HepG2 (cell line): Measurements from ENCODE around the gene PRCD. TPM values are rescaled to one million over a fixed set of nuclear protein-coding genes. Genes with fewer than 3 reads are reported as not detected.

ENCODE experiments used
- GATAD1 ChIP-seq: IDR thresholded peaks from 2 replicates; pipeline ENCODE4 v1.6.1; 2016; ENCODE audit warnings: missing genetic modification reagents, missing compliant biosample characterization
- HOXA9 ChIP-seq: sonication (generic); formaldehyde crosslinking; IDR thresholded peaks from 2 replicates; pipeline ENCODE4 v1.8.1; 2022; ENCODE audit warnings: missing genetic modification reagents, mild to moderate bottlenecking, moderate library complexity, borderline replicate concordance
- PAWR ChIP-seq: sonication (generic); formaldehyde crosslinking; IDR thresholded peaks from 2 replicates; pipeline ENCODE4 v1.4.0; 2020; ENCODE audit warnings: missing genetic modification reagents, mild to moderate bottlenecking, borderline replicate concordance
- PAXIP1 ChIP-seq: sonication (generic); formaldehyde crosslinking; conservative IDR thresholded peaks from 2 replicates; pipeline ENCODE4 v1.4.0; 2020; ENCODE audit warnings: mild to moderate bottlenecking, missing genetic modification reagents, moderate library complexity
- PHF21A ChIP-seq: sonication (generic); formaldehyde crosslinking; IDR thresholded peaks from 2 replicates; pipeline ENCODE4 v1.5.0; 2020; ENCODE audit warnings: mild to moderate bottlenecking, missing genetic modification reagents
- SMAD9 ChIP-seq: sonication (generic); formaldehyde crosslinking; IDR thresholded peaks from 2 replicates; pipeline ENCODE4 v1.5.1; 2020; ENCODE audit warnings: mild to moderate bottlenecking, missing genetic modification reagents
- THAP11 ChIP-seq: IDR thresholded peaks from 2 replicates; pipeline ENCODE4 v1.6.1; 2016; ENCODE audit warnings: missing biosample characterization, missing genetic modification reagents
- ZNF333 ChIP-seq: sonication (generic); formaldehyde crosslinking; IDR thresholded peaks from 2 replicates; pipeline ENCODE4 v1.4.0; 2020; ENCODE audit warnings: mild to moderate bottlenecking, missing genetic modification reagents, borderline replicate concordance
- ZNF512B ChIP-seq: sonication (generic); formaldehyde crosslinking; IDR thresholded peaks from 2 replicates; pipeline ENCODE4 v1.5.1; 2020; ENCODE audit warnings: missing genetic modification reagents, mild to moderate bottlenecking, borderline replicate concordance
- ZNF543 ChIP-seq: sonication (generic); formaldehyde crosslinking; IDR thresholded peaks from 2 replicates; pipeline ENCODE4 v1.4.0; 2020; ENCODE audit warnings: mild to moderate bottlenecking, missing genetic modification reagents
- polyA plus RNA-seq, 8 experiments: library from polyadenylated mRNA; depleted of rRNA in 3 of 8; stranded (reverse) in 7 of 8; unstranded in 1 of 8; fragments of >200 nt; fragmentation: Illumina TruSeq in 4 of 8; extraction: Trizol in 4 of 8; gene quantifications; 2 replicates each; pipeline versions ENCODE4 v1.2.1 to v1.2.3, GENCODE V29; 2011 to 2016; ENCODE audit warnings: low read depth in 4 of 8, missing spikeins in 1 of 8, mixed read lengths in 1 of 8; ENCODE audit not compliant: insufficient read depth in 1 of 8
- total RNA-seq, 5 experiments: library from RNA; depleted of rRNA; stranded (reverse); fragments of >200 nt; fragmentation: Illumina TruSeq; extraction: Trizol; gene quantifications; 2 replicates each; pipeline ENCODE4 v1.2.3, GENCODE V29; 2016; ENCODE audit warnings: low read depth in 1 of 5
- TF ChIP-seq, protein P1 (sequence below), 2 experiments: fragments of 450-650 bp in 1 of 2; sonication (generic) in 1 of 2; formaldehyde crosslinking; IDR thresholded peaks; 2 replicates each; pipeline versions ENCODE4 v1.5.0 to v1.8.0; 2020 to 2022; ENCODE audit warnings: mild to moderate bottlenecking in 1 of 2, missing genetic modification reagents in 1 of 2
- TF ChIP-seq, protein P2 (sequence below): sonication (generic); formaldehyde crosslinking; IDR thresholded peaks from 2 replicates; pipeline ENCODE4 v1.5.0; 2020; ENCODE audit warnings: missing genetic modification reagents
- TF ChIP-seq, protein P3 (sequence below): sonication (generic); formaldehyde crosslinking; IDR thresholded peaks from 2 replicates; pipeline ENCODE4 v1.4.0; 2020; ENCODE audit warnings: missing genetic modification reagents

The PRCD gene
- total and polyA plus RNA-seq, 2 of the 13 experiments (the other 11 are each of a cell fraction or from before 2014, with no cell fraction given), result 0.51 TPM; not detected in 1

GRCh38 chr17:76556765-76557367, 17.0 kb downstream of the PRCD start (continued):
- no peak for TF ChIP-seq SMAD9 (CRISPR knock-in tag)
- TF ChIP-seq ZNF543 (CRISPR knock-in tag), result no peak
- TF ChIP-seq, protein P1, sequence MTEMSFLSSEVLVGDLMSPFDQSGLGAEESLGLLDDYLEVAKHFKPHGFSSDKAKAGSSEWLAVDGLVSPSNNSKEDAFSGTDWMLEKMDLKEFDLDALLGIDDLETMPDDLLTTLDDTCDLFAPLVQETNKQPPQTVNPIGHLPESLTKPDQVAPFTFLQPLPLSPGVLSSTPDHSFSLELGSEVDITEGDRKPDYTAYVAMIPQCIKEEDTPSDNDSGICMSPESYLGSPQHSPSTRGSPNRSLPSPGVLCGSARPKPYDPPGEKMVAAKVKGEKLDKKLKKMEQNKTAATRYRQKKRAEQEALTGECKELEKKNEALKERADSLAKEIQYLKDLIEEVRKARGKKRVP (CRISPR knock-in tag; IDR thresholded peaks at IDR 0.05), result peak; percentile 52 to 74; a peak in 3 of 4 replicates
- no peak for TF ChIP-seq PAWR (CRISPR knock-in tag)
- TF ChIP-seq ZNF512B (CRISPR knock-in tag), result no peak
- no peak; the same call in 1 of the 2 replicates for TF ChIP-seq PAXIP1 (CRISPR knock-in tag)
- no peak for TF ChIP-seq GATAD1 (CRISPR knock-in tag)
- TF ChIP-seq, protein P2, sequence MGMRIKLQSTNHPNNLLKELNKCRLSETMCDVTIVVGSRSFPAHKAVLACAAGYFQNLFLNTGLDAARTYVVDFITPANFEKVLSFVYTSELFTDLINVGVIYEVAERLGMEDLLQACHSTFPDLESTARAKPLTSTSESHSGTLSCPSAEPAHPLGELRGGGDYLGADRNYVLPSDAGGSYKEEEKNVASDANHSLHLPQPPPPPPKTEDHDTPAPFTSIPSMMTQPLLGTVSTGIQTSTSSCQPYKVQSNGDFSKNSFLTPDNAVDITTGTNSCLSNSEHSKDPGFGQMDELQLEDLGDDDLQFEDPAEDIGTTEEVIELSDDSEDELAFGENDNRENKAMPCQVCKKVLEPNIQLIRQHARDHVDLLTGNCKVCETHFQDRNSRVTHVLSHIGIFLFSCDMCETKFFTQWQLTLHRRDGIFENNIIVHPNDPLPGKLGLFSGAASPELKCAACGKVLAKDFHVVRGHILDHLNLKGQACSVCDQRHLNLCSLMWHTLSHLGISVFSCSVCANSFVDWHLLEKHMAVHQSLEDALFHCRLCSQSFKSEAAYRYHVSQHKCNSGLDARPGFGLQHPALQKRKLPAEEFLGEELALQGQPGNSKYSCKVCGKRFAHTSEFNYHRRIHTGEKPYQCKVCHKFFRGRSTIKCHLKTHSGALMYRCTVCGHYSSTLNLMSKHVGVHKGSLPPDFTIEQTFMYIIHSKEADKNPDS (CRISPR knock-in tag), result no peak
- no peak for TF ChIP-seq THAP11 (CRISPR knock-in tag)
- no peak for TF ChIP-seq ZNF333 (CRISPR knock-in tag)
- TF ChIP-seq HOXA9, result no peak
- TF ChIP-seq, protein P3, sequence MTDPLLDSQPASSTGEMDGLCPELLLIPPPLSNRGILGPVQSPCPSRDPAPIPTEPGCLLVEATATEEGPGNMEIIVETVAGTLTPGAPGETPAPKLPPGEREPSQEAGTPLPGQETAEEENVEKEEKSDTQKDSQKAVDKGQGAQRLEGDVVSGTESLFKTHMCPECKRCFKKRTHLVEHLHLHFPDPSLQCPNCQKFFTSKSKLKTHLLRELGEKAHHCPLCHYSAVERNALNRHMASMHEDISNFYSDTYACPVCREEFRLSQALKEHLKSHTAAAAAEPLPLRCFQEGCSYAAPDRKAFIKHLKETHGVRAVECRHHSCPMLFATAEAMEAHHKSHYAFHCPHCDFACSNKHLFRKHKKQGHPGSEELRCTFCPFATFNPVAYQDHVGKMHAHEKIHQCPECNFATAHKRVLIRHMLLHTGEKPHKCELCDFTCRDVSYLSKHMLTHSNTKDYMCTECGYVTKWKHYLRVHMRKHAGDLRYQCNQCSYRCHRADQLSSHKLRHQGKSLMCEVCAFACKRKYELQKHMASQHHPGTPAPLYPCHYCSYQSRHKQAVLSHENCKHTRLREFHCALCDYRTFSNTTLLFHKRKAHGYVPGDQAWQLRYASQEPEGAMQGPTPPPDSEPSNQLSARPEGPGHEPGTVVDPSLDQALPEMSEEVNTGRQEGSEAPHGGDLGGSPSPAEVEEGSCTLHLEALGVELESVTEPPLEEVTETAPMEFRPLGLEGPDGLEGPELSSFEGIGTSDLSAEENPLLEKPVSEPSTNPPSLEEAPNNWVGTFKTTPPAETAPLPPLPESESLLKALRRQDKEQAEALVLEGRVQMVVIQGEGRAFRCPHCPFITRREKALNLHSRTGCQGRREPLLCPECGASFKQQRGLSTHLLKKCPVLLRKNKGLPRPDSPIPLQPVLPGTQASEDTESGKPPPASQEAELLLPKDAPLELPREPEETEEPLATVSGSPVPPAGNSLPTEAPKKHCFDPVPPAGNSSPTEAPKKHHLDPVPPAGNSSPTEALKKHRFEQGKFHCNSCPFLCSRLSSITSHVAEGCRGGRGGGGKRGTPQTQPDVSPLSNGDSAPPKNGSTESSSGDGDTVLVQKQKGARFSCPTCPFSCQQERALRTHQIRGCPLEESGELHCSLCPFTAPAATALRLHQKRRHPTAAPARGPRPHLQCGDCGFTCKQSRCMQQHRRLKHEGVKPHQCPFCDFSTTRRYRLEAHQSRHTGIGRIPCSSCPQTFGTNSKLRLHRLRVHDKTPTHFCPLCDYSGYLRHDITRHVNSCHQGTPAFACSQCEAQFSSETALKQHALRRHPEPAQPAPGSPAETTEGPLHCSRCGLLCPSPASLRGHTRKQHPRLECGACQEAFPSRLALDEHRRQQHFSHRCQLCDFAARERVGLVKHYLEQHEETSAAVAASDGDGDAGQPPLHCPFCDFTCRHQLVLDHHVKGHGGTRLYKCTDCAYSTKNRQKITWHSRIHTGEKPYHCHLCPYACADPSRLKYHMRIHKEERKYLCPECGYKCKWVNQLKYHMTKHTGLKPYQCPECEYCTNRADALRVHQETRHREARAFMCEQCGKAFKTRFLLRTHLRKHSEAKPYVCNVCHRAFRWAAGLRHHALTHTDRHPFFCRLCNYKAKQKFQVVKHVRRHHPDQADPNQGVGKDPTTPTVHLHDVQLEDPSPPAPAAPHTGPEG (CRISPR knock-in tag), result no peak
- TF ChIP-seq PHF21A (CRISPR knock-in tag), result no peak
